ENCODE data around the gene SNX17.
"Not testable (repeated sequence)": the region's sequence is repeated elsewhere in the genome, so short reads cannot be mapped to it uniquely, and the experiment has no call there.

SNX17 gene

DNA sequence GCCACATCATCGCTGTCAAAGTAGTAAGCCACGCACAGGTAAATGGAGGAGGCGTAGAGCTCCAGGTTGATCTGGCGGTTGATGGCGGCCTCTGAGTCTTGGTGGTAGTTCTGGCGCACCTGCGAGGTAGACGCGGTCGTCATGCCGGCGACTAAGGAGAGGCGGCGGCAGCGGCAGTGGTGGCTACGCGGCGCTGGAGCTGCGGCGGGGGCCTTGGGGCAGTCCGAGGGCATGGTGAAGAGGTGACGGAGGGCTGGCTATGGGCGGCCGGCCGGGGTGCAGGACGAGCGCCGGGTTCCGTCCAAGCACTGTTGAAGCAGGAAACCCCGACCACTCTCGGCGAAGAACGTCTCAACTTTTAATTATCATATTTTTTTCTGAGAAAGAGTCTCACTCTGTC lies 22.8 kb downstream of the SNX17 start:
- DNase-seq, result no peak

DNA sequence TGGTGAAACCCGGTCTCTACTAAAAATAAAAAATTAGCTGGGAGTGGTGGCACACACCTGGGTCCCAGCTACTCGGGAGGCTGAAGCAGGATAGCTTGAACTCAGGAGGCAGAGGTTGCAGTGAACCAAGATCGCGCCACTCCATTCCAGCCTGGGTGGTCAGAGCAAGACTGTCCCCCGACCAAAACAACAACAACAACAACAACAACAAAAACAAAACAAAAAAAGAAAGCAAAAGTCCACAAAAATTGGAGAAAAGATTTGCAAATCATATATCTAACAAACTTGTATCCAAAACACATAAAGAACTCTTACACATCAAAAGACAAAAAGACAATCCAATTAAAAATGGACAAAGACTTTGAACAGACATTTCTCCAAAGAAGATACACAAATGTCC lies 28.5 kb downstream of the SNX17 start:
- DNase-seq, result no peak

- DNase-seq, result no peak
These were observed 30.1 kb downstream of the SNX17 start for GRCh38 chr2:27400348-27401135.

GRCh38 chr2:27407798-27408491 lies 37.5 kb downstream of the SNX17 start:
- DNase-seq, result peak in 1 of 58 donors; percentile 7

GRCh38 chr2:27408601-27409320 lies 38.3 kb downstream of the SNX17 start:
- DNase-seq, result peak in 3 of 58 donors; percentile 18 to 34 (median 33)

DNA sequence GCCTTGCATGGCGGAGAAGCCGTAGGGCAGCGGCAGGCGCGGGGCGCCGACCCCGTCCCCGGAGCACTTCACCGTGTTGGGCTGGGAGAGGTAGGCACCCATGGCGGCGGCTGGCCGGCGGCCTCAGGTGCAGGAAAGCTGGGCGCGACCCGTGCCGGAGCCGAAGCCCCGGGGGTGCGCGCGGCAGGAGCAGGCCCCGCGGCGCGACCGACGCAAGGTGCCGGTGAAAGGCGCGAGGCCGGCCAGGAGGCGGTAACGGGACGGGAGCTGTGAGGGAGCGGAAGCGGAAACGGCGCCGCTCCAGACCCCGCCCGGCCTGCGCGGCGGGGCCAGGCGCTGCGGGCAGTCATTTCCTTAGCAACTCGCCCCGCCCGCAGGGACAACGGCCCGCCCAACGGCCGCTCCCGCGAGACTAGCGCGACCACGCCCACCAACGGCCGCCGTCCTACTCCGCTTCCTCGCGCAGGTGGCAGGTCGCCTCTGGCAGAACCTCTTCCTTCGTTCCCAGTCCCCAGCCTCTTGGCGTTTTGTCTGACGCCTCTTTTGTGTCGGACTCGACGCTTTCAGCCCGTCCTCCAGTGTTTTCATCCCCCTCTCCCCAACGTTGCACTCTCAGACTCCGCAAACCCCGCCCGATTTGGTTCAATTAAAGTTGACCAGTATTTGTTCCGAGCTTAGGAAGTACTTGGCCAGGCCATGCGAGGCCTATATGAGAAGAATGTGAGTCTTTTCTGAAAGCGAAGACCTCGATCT lies 39.1 kb downstream of the SNX17 start, which contains the start of gene PPM1G:
Gene PPM1G, minus strand, starts transcription at position 271 of the 753 bp plus-strand sequence. Its CDS starts 169 bp downstream, at position 102.
- peak; percentile 49 to 98 (median 90) for DNase-seq

GRCh38 chr2:27412419-27413152 lies 42.2 kb downstream of the SNX17 start:
- DNase-seq, result no peak

DNA sequence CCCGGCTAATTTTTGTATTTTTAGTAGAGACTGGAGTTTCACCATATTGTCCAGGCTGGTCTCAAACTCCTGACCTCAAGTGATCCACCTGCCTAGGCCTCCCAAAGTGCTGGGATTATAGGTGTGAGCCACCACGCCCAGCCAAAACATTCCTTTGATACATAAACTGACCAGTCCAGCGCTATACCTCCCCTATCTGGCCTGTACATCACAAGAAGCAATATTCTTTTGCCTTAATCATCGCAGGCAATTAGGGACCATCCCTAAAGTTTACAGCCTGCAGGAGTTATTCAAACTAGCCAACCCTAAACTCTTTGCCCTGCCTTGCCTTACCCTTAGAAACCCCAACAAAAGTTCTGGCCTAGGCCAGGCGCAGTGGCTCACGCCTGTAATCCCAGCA lies 45.7 kb downstream of the SNX17 start:
- DNase-seq, result no peak

DNA sequence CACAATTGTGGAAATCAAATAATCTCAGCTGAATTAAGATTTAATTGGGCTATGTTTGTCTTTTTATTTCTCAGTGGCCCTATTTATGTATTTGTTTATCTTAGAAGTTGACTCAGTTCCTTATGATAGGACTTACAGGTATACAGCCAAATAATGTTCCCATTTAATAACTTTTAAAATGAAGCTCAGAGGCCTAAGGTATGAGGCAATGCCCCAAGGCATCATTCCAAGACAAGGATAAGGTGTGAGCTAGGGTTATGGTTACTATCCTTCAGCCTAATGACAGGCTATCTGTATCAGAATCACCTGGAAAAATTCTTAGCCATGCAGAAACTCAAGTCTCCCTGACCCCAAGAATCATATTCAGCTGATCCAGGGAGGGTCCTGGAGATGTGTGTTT lies 50.6 kb downstream of the SNX17 start:
- no peak for DNase-seq

DNA sequence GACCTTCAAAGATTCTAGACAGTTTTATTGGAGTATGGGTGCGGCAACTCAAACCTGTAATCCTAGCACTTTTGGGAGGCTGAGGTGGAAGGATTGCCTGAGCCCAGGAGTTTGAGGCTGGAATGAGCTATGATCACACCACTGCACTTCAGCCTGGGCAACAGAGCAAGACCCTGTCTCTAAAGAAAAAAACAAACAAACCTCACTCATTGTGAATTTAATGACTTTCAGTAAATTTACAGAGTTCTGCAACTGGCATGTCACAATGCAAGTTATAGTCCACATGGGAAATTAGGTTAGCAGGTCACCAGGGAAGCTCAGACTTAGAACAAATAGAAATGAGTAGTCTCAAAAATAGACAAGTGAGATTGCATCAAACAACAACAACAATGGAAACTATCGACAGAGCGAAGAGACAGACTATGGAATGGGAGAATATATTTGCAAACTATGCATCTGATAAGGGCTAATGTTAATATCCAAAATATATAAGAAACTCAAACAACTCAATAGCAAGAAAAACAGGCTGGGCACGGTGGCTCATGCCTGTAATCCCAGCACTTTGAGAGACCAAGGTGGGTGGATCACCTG lies 51.3 kb downstream of the SNX17 start:
- no peak for DNase-seq

- DNase-seq, result no peak
These were observed 52.5 kb downstream of the SNX17 start for GRCh38 chr2:27422958-27423357.

- DNase-seq, result not testable (repeated sequence)
These were observed 54.6 kb downstream of the SNX17 start for GRCh38 chr2:27425039-27425438.
